GM12878 (cell line): Measurements from ENCODE around the gene COL11A2. TPM values are rescaled to one million over a fixed set of nuclear protein-coding genes. Genes with fewer than 3 reads are reported as not detected.

ENCODE experiments used
- ATAC-seq: fragments of 200-7000 bp; cut with Tn5 transposase; 3 replicates; pipeline ENCODE4 v1.9.1; 2020; ENCODE audit warnings: mild to moderate bottlenecking, moderate library complexity
- BruUV-seq: library from RNA; stranded (reverse); fragments of 400-500 nt; replicated peaks from 2 replicates; lab custom pipeline; 2021; lab: Mats Ljungman, UMichigan
- CTCF ChIA-PET: fragments of 300-600 bp; sonication (Branson Sonifier 250); formaldehyde crosslinking; extraction: SDS; loops from one replicate; lab custom pipeline; 2021; ENCODE audit warnings: inconsistent platforms; lab: Yijun Ruan, JAX
- POLR2A ChIA-PET: fragments of 350-600 bp; formaldehyde crosslinking; extraction: SDS; loops from one replicate; lab custom pipeline; 2021; ENCODE audit warnings: inconsistent platforms; lab: Charles Lee
- RAD21 ChIA-PET: fragments of 300-600 bp; sonication (Branson Sonifier 250); formaldehyde crosslinking; loops from one replicate; lab custom pipeline; 2023; ENCODE audit warnings: antibody characterized with exemption; ENCODE audit not compliant: unreplicated experiment; lab: Charles Lee
- SMC1A ChIA-PET: fragments of 300-600 bp; sonication (Branson Sonifier 250); formaldehyde crosslinking; loops from one replicate; lab custom pipeline; 2023; ENCODE audit not compliant: unreplicated experiment, uncharacterized antibody; lab: Charles Lee
- DNase-seq: peaks from one replicate; pipeline ENCODE4 v3.0.0-alpha.2; 2011; ENCODE audit warnings: low read depth, low spot score
- FAIRE-seq: peaks from 3 replicates; lab custom pipeline; 2011; peaks lifted over from hg19 to GRCh38; lab: Jason Lieb, UNC
- H2AFZ ChIP-seq: 2 replicates; pipeline ENCODE4 v1.6.0; 2011; ENCODE audit warnings: low read depth, low read length, control low read depth; ENCODE audit not compliant: control insufficient read depth
- H3K27ac ChIP-seq: 2 replicates; pipeline ENCODE4 v1.5.1; 2011; ENCODE audit warnings: control low read depth; ENCODE audit not compliant: control insufficient read depth, insufficient read depth
- H3K27me3 ChIP-seq, 2 experiments: replicated peaks in 1 of 2; 2 replicates each; pipeline versions ENCODE4 v1.6.0 to v1.6.1; 2011; ENCODE audit warnings: low read length in 1 of 2; ENCODE audit not compliant: control insufficient read depth in 2 of 2, insufficient read depth in 2 of 2
- H3K36me3 ChIP-seq, 2 experiments: 2 replicates each; pipeline ENCODE4 v1.5.1; 2011; ENCODE audit warnings: low read length in 1 of 2; ENCODE audit not compliant: control insufficient read depth in 2 of 2, insufficient read depth in 2 of 2
- H3K4me1 ChIP-seq: 2 replicates; pipeline ENCODE4 v1.6.1; 2011; ENCODE audit warnings: mild to moderate bottlenecking, low read length, moderate library complexity, mixed read lengths; ENCODE audit not compliant: control insufficient read depth, insufficient read depth
- H3K4me2 ChIP-seq: 2 replicates; pipeline ENCODE4 v1.6.0; 2011; ENCODE audit warnings: control low read depth; ENCODE audit not compliant: control insufficient read depth, insufficient read depth
- H3K4me3 ChIP-seq: fragments of 200-600 bp; sonication (generic); 2 replicates; pipeline ENCODE4 v1.5.1; 2016
- H3K79me2 ChIP-seq: 2 replicates; pipeline ENCODE4 v1.6.0; 2011; ENCODE audit warnings: low read length; ENCODE audit not compliant: control insufficient read depth, insufficient read depth
- H3K9ac ChIP-seq: 2 replicates; pipeline ENCODE4 v1.8.0; 2011; ENCODE audit warnings: low read length, control low read depth, mixed read lengths; ENCODE audit not compliant: control insufficient read depth, insufficient read depth
- H3K9me3 ChIP-seq: replicated peaks from 3 replicates; pipeline ENCODE4 v1.5.1; 2011; ENCODE audit warnings: mild to moderate bottlenecking, low read length; ENCODE audit not compliant: control insufficient read depth, insufficient read depth
- H4K20me1 ChIP-seq: 2 replicates; pipeline ENCODE4 v1.6.0; 2011; ENCODE audit not compliant: control insufficient read depth, insufficient read depth
- BCL11A ChIP-seq: IDR thresholded peaks from 2 replicates; pipeline ENCODE4 v1.6.1; 2011; ENCODE audit warnings: low read depth, low read length
- BHLHE40 ChIP-seq, 2 experiments: fragments of 450-650 bp in 1 of 2; IDR thresholded peaks; 2 replicates each; pipeline ENCODE4 v1.6.1; 2011 to 2017; ENCODE audit warnings: low read depth in 2 of 2, borderline replicate concordance in 1 of 2, improper control_type of control experiment in 1 of 2, low read length in 1 of 2, mild to moderate bottlenecking in 1 of 2
- CBX5 ChIP-seq: sonication (generic); IDR thresholded peaks from 2 replicates; pipeline ENCODE4 v1.6.1; 2016; ENCODE audit warnings: low read depth, moderate library complexity, mild to moderate bottlenecking, inconsistent platforms
- E4F1 ChIP-seq: fragments of 450-650 bp; IDR thresholded peaks from 2 replicates; pipeline ENCODE4 v1.6.1; 2018; ENCODE audit warnings: borderline replicate concordance, mild to moderate bottlenecking; ENCODE audit not compliant: partially characterized antibody
- HDGF ChIP-seq: fragments of 450-650 bp; IDR thresholded peaks from 2 replicates; pipeline ENCODE4 v1.6.1; 2016; ENCODE audit warnings: antibody characterized with exemption
- NFYB ChIP-seq: IDR thresholded peaks from 2 replicates; pipeline ENCODE4 v1.6.1; 2011; ENCODE audit warnings: low read depth, mild to moderate bottlenecking, low read length, improper control_type of control experiment, moderate library complexity; ENCODE audit not compliant: insufficient read depth
- RAD51 ChIP-seq: fragments of 450-650 bp; IDR thresholded peaks from 2 replicates; pipeline ENCODE4 v1.6.1; 2016; ENCODE audit warnings: moderate library complexity, mild to moderate bottlenecking, inconsistent platforms
- SIN3A ChIP-seq: IDR thresholded peaks from 2 replicates; pipeline ENCODE4 v1.6.1; 2012; ENCODE audit warnings: low read depth, low read length, improper control_type of control experiment
- SPI1 ChIP-seq: IDR thresholded peaks from 2 replicates; pipeline ENCODE4 v1.6.1; 2011; ENCODE audit warnings: low read depth, mild to moderate bottlenecking, low read length, moderate library complexity, borderline replicate concordance; ENCODE audit not compliant: insufficient read depth
- ZNF687 ChIP-seq: fragments of 450-650 bp; IDR thresholded peaks from 2 replicates; pipeline ENCODE4 v1.6.1; 2017; ENCODE audit warnings: mild to moderate bottlenecking, moderate library complexity
- WGBS: methylation state at CpG from one replicate; pipeline ENCODE4 v1.1.6; 2016; ENCODE audit warnings: low lambda C conversion rate; ENCODE audit not compliant: insufficient replicate concordance, insufficient coverage; ENCODE audit errors: missing lambda C conversion rate; 5-methylcytosine and 5-hydroxymethylcytosine counted together
- in situ Hi-C: fragments of 300-500 bp; cut with MboI; formaldehyde crosslinking; loops from 9 replicates; pipeline ENCODE4 v1.14.3; 2018; ENCODE audit warnings: mixed read lengths
- intact Hi-C: fragments of 100-400 bp; cut with micrococcal nuclease; formaldehyde crosslinking; loops from one replicate; pipeline ENCODE4 v1.14.2; 2022; ENCODE audit not compliant: unreplicated experiment
- polyA plus RNA-seq, 11 experiments: library from polyadenylated mRNA; depleted of rRNA in 4 of 11; unstranded in 6 of 11; stranded (reverse) in 5 of 11; fragments of >200 nt; fragmentation: Nextera tagmentation in 4 of 11; fragmentation: Illumina TruSeq in 1 of 11; extraction: Ambion mirVana in 4 of 11; extraction: Trizol in 1 of 11; gene quantifications; 1 replicate in 1 of 11; 2 replicates in 10 of 11; pipeline versions ENCODE4 v1.2.1 to v1.2.3, GENCODE V29; 2011 to 2016; ENCODE audit warnings: inconsistent platforms in 2 of 11, missing spikeins in 2 of 11, low read depth in 1 of 11
- total RNA-seq, 4 experiments: library from RNA; depleted of rRNA in 3 of 4; stranded (reverse); fragments of >200 nt in 3 of 4; fragmentation: Illumina TruSeq in 1 of 4; extraction: Trizol in 1 of 4; gene quantifications; 2 replicates each; pipeline versions ENCODE4 v1.2.1 to v1.2.3, GENCODE V29; 2013 to 2021

COL11A2 gene
- total and polyA plus RNA-seq, 10 of the 15 experiments (the other 5 are each of a cell fraction or from before 2014, with no cell fraction given) = 0.03 to 0.83 (median 0.22) TPM; not detected in 1

- H3K9ac ChIP-seq = peak overlapping the region; percentile 36; the same call in 1 of the 2 replicates
- WGBS = 36% methylated on average over 7 of the region's 7 CpGs
- ChIA-PET CTCF (interaction anchor here (0.8 to 8.9 kb wide), 20 partner anchors 15 to 246 kb away, joined by 3 to 184 read pairs (median 4); no protein-coding TSS in a partner anchor), RAD21 (interaction anchor here (1.0 to 1.7 kb wide), 18 partner anchors 12 to 134 kb away, joined by 3 to 17 read pairs (median 6); partner anchors contain the start of genes HLA-DPA1 and HLA-DPB1), SMC1A (interaction anchor here (0.7 to 8.9 kb wide), 20 partner anchors 13 to 246 kb away, joined by 3 to 139 read pairs (median 4); partner anchors contain the start of genes HLA-DOA and HLA-DPB1), POLR2A (interaction anchor here (0.7 to 3.5 kb wide), 20 partner anchors 10 to 142 kb away, joined by 3 to 63 read pairs (median 4); partner anchors contain the start of genes HLA-DOA, HLA-DPA1 and HLA-DPB1)
- peaks cover 50% of the 10 kb centered on the region for H3K4me1 ChIP-seq
- in situ Hi-C loops = no loop called here
- no peaks in the 10 kb centered on the region for H3K79me2 ChIP-seq
- H4K20me1 ChIP-seq = no peaks in the 10 kb centered on the region
- ATAC-seq (peak; percentile 16), DNase-seq (no peak)
- intact Hi-C loops = no loop called here
- peak overlapping the region; percentile 69 for H3K27ac ChIP-seq
- peak overlapping the region; percentile 38; the same call in 1 of the 2 replicates for H3K4me3 ChIP-seq
- no TSS peak for BruUV-seq
- no peaks in the 10 kb centered on the region for H3K36me3 ChIP-seq
- peak overlapping the region; percentile 2 for H2AFZ ChIP-seq
- peaks cover 0 to 2% of the 10 kb centered on the region in 2 experiments; a peak in 2 of 4 replicates for H3K27me3 ChIP-seq
- no peak for TF ChIP-seq BHLHE40 (IDR thresholded peaks at IDR 0.05; ENCODE audit: borderline replicate concordance in 1 of 2, low read depth in 2 of 2, low read length in 1 of 2)
- peak; percentile 77; the same call in 1 of the 2 replicates for TF ChIP-seq NFYB
- TF ChIP-seq SPI1 = no peak
- TF ChIP-seq CBX5 = no peak
- no peak for TF ChIP-seq BCL11A
- peak; percentile 70; the same call in 1 of the 2 replicates for TF ChIP-seq RAD51
- TF ChIP-seq E4F1 = no peak
- 0 out of 2 replicates have a peak, but pooled peaks have one; percentile 19 for TF ChIP-seq ZNF687
- no peak for TF ChIP-seq SIN3A
- TF ChIP-seq HDGF = 0 out of 2 replicates have a peak, but pooled peaks have one; percentile 61
- TF ChIP-seq, all 136 proteins: peak for 4
- Histone ChIP-seq H3K4me2 (peak overlapping the region; percentile 68), H3K9me3 (no peaks in the 10 kb centered on the region; the same call in 2 of the 3 replicates)
- no peak for FAIRE-seq
Measured at GRCh38 chr6:33113755-33114154, 78.5 kb downstream of the COL11A2 start.
